D721Med (cell line): ENCODE results near the gene KIAA0825.

ENCODE experiments used
- DNase-seq: peaks from one replicate; pipeline ENCODE4 v3.0.0; 2011; ENCODE audit warnings: low spot score; ENCODE audit not compliant: insufficient read length
- FAIRE-seq: peaks from 2 replicates; lab custom pipeline; 2011; peaks lifted over from hg19 to GRCh38; lab: Jason Lieb, UNC
- TF ChIP-seq, protein P1 (sequence below): IDR thresholded peaks from 2 replicates; pipeline ENCODE4 v1.5.1; 2012; ENCODE audit warnings: mild to moderate bottlenecking, control low read depth; ENCODE audit not compliant: insufficient read depth; ENCODE audit errors: missing control alignments

Gene KIAA0825

GRCh38 chr5:94545870-94546625 is 72.4 kb downstream of the KIAA0825 start:
- no peak for FAIRE-seq
- DNase-seq: no peak
- TF ChIP-seq, protein P1, sequence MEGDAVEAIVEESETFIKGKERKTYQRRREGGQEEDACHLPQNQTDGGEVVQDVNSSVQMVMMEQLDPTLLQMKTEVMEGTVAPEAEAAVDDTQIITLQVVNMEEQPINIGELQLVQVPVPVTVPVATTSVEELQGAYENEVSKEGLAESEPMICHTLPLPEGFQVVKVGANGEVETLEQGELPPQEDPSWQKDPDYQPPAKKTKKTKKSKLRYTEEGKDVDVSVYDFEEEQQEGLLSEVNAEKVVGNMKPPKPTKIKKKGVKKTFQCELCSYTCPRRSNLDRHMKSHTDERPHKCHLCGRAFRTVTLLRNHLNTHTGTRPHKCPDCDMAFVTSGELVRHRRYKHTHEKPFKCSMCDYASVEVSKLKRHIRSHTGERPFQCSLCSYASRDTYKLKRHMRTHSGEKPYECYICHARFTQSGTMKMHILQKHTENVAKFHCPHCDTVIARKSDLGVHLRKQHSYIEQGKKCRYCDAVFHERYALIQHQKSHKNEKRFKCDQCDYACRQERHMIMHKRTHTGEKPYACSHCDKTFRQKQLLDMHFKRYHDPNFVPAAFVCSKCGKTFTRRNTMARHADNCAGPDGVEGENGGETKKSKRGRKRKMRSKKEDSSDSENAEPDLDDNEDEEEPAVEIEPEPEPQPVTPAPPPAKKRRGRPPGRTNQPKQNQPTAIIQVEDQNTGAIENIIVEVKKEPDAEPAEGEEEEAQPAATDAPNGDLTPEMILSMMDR: no peak

DNA sequence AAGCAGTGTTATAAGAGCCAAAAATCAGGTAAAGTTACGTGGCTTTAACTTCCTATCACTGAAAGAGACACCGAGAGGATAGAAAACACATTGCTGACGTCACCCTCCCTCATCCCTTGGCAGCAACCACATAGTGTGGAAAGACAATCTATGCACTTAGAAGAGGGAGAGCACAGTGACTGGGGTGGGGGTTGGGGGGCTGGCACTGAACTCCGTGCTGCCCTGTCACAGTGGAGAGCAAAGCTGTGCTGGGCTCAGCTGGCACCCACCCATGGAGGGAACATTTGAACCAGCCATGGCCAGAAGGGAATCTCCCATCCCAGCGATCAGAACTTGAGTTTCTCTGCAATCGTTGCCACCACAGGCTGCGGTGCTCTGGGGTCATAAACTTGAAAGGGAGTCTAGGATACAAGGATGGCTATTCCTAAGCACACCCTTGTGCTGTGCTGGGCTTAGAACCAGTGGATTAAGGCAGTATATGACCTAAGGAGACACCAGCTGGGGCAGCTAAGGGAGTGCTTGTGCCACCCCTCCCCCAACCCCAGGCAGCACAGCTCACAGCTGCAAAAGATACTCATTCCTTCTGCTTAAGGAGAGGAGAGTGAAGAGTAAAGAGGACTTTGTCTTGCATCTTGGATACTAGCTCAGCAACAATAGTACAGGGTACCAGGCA is 73.4 kb downstream of the KIAA0825 start:
- DNase-seq (no peak), FAIRE-seq (no peak)
- TF ChIP-seq, protein P1: no peak

- DNase-seq: no peak
- FAIRE-seq: no peak
- TF ChIP-seq, protein P1: no peak
These were observed 74.3 kb downstream of the KIAA0825 start for GRCh38 chr5:94544031-94544650.

DNA sequence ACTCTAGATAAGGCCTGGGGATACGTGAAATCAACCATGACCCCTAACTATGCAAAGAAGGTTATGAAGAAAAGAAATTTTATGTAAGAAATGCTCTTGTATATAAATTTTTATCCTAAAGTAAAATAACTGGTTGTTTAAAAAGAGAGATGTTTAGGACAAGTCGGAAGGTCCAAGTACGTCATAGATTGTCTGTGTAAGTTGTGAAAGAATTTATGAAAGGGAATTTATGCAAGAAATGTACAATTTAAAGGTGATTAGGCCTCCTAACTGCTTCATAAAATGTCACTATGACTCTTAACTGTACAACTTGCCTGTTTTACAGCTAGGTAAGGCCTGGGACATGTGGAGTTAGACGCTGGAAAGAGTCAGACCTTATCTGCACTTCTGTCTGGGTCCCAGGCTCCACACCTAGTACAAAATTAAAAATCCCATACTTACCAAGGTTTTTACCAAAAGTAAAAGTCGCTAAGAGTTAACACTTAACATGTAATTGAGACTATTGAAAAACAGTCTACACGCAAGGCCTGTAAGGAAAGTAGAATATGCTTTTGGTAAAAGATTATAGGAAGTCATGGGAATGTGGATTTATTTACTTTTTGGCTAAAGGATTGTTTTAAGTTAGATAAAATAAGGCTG is 77.4 kb downstream of the KIAA0825 start:
- TF ChIP-seq, protein P1: no peak
- FAIRE-seq (no peak), DNase-seq (no peak)

GRCh38 chr5:94538260-94538659 is 80.1 kb downstream of the KIAA0825 start:
- FAIRE-seq (peak; percentile 32), DNase-seq (no peak)
- TF ChIP-seq, protein P1: no peak

DNA sequence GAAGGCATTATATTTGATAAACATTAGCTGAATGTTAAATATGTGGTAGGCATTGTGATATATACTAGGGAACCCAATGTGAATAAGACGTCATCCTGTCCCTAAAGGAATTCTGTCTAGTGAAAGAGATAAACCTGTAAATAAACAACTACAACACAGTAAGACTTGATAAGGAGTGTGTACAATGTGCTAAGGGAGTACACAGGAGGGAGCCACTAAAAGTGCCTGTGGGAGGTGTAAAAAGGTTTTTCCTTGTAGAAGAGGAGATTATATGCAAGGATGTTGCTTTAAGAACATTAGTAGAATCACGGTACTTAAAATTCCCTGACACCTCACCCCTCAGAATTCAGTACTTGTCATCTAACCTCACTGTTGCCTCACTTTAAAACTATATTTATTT is 91.7 kb downstream of the KIAA0825 start:
- TF ChIP-seq, protein P1: no peak
- DNase-seq: no peak
- no peak for FAIRE-seq
